NCI-H1436 (cell line): ENCODE results near the gene STAU1.
"Not testable (repeated sequence)": the region's sequence is repeated elsewhere in the genome, so short reads cannot be mapped to it uniquely, and the experiment has no call there.

Experiments used
- DNase-seq: peaks from one replicate; lab custom pipeline; 2025; lab: John Stamatoyannopoulos, UW

Gene STAU1

DNA sequence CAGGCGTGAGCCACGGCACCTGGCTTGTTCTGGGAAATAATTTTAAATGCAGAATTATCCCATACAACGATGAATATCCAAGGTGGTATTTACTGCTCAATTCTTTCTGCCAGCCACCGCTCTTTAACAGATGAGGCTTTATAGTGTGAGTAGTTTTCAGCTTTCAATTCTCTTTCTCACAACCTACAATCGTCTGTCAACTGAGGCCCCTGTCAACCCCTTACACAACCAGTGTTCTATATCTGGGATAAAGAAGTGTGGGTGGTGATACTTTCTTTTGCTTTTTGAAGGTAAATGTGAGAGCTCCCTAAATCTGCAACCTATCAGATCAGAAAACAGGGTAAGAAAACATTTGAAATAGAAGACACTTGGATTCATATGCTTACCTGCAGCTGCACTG is 22.5 kb downstream of the STAU1 start:
- DNase-seq = no peak

DNA sequence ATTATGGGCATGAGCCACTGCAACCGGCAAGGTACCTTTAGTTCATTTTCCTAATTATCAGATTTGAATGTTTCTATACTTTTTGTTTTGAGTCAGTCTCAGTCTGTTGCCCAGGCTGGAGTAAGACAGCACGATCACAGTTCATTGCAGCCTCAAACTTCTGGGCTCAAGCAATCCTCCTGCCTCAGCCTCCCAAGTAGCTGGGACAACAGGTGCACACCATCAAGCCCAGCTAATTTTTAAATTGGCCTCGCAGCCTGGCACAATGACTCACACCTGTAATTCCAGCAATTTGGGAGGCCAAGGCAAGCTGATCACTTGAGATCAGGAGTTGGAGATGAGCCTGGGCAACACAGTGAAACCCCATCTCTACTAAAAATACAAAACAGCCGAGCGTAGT is 24.4 kb downstream of the STAU1 start:
- DNase-seq = no peak

DNA sequence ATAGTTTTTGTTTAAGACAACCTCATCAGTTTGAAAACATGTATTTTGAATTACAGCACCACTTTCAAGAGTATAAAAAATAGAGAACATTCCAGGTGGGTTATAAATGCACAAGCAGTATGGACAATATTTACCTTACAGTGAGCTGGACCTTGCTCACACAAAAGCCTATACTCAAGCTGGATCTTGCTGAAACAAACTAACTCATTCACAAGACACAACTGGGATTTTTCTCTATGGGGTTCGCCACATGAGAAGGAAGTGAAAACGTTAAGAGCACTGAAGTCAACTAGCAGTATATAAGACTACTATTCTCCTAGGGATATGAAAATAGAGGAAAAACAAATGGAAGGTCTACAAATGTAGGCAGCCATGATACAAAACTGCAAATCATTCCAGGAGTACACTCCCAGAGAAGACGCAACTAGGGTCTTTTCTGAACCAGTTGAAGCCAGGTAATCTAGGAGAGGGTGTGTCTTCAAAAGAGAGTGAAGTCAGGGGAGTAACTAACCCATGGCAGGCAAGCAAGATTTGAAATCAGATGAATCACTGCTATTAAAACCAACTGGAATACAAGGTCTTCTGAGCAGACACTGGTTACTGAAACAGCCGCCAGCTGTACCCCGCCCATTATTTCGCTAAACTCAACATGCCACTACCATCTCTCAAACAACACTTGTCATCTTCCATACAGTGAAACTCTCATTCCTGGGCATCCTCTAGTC is 26.5 kb downstream of the STAU1 start:
- DNase-seq = no peak

GRCh38 chr20:49160057-49160929 is 27.8 kb downstream of the STAU1 start:
- DNase-seq = no peak

- DNase-seq = no peak
These were observed 31.0 kb downstream of the STAU1 start for GRCh38 chr20:49157146-49157545.

DNA sequence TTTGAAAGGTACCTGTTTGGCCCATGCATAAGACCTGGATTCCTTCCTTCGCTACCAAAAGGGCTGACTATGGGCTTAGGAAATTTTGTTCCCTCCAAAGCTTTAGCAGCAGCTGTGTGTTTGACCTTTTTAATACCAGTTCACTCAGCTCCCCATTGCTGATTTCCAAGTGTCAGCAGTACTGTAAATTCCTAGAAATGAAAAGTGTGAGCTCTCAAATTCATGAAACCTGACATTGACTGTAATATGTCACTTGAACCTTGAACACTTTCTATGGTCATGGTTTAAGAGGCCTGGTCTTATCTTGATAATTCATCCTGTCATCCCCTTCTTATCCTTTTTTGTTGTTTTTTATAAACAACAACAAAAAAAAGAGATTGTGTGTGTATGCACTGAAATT is 31.7 kb downstream of the STAU1 start:
- no peak for DNase-seq

GRCh38 chr20:49151436-49151835 is 36.7 kb downstream of the STAU1 start:
- no peak for DNase-seq

GRCh38 chr20:49149281-49150045 is 38.7 kb downstream of the STAU1 start:
- DNase-seq = no peak

GRCh38 chr20:49148601-49149000 is 39.5 kb downstream of the STAU1 start:
- DNase-seq = no peak

- no peak for DNase-seq
These were observed 40.8 kb downstream of the STAU1 start for GRCh38 chr20:49147296-49147695.

DNA sequence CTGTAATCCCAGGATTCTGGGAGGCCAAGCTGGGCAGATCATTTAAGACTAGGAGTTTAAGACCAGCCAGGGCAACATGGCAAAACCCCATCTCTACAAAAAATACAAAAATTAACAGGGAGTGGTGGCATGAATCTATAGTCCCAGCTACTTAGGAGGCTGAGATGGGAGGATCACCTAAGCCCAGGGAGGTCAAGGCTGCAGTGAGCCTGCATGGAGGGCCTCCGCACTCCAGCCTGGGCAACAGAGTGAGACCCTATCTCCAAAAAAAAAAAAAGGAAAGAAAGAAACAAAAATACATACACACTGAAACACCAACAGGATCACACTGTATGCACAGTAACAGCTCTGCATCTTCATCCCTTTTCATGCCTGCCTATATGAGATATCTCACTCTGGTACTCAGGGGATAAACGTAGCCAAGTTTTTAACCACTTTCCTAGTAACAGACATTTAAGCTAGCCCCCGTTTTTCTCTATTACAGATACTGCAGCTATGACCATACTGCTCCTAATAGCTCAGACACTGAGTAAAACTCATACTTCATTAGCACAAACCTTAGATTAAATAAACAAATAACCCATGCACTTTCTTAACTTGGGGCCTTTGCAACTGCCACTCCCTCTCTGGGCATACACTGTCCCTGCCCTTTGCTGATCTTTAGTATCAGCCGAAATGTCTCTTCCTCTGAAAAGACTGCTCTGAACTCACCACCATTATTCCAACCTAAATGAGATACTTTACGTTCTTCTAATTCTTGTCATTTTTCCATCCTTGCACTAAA is 41.5 kb downstream of the STAU1 start:
- no peak for DNase-seq

DNA sequence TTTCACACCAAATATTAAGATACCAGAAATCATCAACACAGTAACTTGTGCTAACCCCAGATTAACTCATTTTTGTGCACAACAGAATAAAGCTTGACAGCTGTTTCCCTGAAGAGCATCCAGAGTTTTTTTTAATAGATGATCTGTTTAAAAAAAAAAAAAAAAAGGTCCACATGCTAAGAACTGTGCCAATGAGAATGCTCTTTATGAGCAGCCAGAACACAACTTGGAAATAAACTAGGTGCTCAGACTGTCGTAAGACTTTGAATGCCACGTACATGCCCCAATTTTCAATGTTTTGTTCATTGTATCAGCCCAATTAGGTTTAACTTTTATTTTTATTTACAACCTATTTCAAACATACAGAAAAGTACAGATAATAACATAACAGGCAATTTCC is 47.3 kb downstream of the STAU1 start:
- no peak for DNase-seq

DNA sequence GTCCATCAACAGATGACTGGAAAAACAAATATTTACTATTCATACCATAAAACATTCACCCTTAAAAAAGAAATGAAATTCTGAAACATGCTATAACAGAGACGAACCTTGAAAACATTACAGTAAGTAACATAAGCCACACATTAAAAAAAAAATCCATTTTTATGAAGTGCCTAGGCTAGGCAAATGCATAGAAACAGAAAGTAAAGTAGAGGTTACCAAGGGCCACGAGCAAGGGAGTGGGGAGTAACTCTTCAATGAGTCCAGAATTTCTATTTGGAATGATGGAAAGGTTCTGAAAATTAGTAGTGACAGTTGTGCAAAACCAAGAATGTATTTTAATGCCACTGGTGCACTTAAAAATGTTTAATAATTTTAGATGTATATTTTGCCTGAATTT is 47.7 kb downstream of the STAU1 start:
- no peak for DNase-seq

- DNase-seq = no peak
These were observed 49.7 kb downstream of the STAU1 start for GRCh38 chr20:49138431-49138830.

DNA sequence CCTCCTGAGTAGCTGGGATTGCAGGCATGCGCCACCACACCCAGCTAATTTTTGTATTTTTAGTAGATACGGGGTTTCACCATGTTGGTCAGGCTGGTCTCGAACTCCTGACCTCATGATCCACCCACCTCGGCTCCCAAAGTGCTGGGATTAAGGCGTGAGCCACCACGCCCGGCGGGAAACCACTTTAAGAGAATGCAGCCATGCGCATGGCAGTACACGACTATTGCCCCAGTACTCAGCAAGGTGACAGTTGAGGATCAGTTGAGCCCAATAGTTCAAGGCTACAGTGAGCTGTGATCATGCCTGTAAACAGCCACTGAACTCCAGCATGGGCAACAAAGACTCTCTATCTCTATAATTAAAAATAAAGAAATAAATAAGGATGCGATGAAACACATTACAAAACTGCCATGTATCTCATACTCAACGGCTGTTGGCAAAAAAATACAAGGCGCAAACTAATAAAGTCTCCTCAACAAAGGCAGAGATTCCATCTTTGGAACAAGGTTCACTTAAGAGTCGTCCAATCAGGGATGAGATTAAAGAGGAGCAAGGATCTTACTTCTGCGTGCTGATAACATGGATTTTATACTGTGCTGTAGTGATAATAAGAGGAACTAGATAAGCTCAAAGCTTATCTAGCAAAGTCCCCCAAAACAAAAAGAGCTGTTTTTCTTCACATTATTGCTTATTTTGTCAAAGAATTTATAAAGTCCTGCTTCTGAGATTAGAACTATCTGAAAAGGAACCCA is 51.1 kb downstream of the STAU1 start:
- DNase-seq = no peak

DNA sequence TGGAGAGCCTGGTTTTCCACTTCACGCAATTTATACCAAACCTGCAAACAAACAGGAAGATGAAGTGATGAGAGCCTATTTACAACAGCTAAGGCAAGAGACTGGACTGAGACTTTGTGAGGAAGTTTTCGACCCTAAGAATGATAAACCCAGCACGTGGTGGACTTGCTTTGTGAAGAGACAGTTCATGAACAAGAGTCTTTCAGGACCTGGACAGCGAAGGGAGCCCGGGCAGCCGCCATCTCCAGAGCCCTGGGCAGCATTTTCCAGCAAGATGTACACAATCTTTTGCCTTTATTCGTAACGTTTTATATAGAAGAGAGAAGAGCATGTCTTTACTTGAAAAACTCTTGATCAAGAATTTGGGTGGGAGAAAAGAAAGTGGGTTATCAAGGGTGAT is 53.3 kb downstream of the STAU1 start:
- DNase-seq = not testable (repeated sequence)

- DNase-seq = no peak
These were observed 54.6 kb downstream of the STAU1 start for GRCh38 chr20:49133571-49133970.

- DNase-seq = peak; percentile 38
These were observed 55.1 kb downstream of the STAU1 start for GRCh38 chr20:49132995-49133478.

DNA sequence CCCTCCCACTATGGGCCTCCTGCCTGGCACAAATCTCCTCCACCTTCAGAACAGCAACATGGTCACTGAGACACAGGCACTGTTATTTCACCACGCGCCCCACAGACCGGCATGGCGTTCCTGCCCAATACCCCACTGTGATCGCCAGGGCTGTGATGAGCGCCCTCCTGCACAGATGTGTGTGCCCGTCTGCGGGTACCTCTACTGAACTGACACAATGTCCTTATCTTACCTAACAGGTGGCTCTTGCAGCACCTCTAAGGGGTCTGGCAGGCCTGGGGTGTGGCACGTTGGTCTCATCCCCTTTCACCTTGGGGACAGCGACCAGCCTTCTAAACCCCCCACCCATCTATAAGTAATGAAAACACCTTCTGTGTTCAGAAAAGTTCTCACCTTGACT is 64.2 kb downstream of the STAU1 start:
- DNase-seq = no peak

GRCh38 chr20:49122920-49123319 is 65.2 kb downstream of the STAU1 start:
- DNase-seq = no peak

DNA sequence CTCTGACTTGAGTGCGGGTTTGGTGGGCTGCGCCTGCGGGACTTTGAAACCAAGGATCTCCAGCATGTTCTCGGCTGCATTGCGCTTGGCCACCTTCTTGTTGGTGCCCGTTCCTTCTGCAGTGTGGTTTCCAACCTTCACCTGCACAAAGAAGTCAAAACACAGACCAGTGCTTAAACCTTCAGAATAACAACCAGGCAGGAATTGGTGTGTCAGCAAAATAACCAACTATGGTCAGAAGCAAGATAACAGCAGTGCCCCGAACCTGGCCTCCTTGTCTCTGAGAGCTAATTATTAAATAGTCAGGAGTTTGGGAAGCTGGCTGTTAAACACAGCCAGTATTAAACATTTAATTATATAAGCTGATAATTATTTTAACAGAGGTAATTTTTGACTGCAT is 68.1 kb downstream of the STAU1 start:
- no peak for DNase-seq
